DND-41 (cell line): Measurements from ENCODE around the gene SEMA5B.

Source experiments
- CTCF ChIP-seq: IDR thresholded peaks from 2 replicates; pipeline ENCODE4 v1.5.1; 2012; ENCODE audit warnings: borderline replicate concordance, low read length, moderate library complexity, mild to moderate bottlenecking; ENCODE audit not compliant: poor library complexity, severe bottlenecking; ENCODE audit errors: extremely low read depth
- EZH2 ChIP-seq: IDR thresholded peaks from 3 replicates; pipeline ENCODE4 v1.6.1; 2012; ENCODE audit warnings: borderline replicate concordance, low read depth, mild to moderate bottlenecking, moderate library complexity, low read length, inconsistent platforms; ENCODE audit not compliant: severe bottlenecking

- TF ChIP-seq CTCF (no peak), EZH2 (no peak)
These were observed 31.5 kb downstream of the SEMA5B start for GRCh38 chr3:122996038-122996580.
